Right atrium auricular region (tissue), 2 donors: ENCODE results near the gene NSFL1C. TPM values are rescaled to one million over a fixed set of nuclear protein-coding genes. Genes with fewer than 3 reads are reported as not detected.

ENCODE experiments used
- DNase-seq: peaks from one replicate; pipeline ENCODE4 v3.0.0-alpha.2; 2019; ENCODE audit warnings: low spot score
- H3K27ac ChIP-seq, 2 donors: fragments of 200-600 bp; sonication (generic); 1 replicate in 1 of 2; 2 replicates in 1 of 2; pipeline ENCODE4 v1.5.1; 2016 to 2019
- H3K27me3 ChIP-seq, 2 donors: fragments of 200-600 bp; sonication (generic); one replicate each; pipeline versions ENCODE4 v1.5.1 to v1.6.0; 2017 to 2019
- H3K36me3 ChIP-seq: fragments of 200-600 bp; sonication (generic); one replicate; pipeline ENCODE4 v1.5.1; 2016
- H3K4me1 ChIP-seq, 2 donors: fragments of 200-600 bp; sonication (generic); one replicate each; pipeline versions ENCODE4 v1.5.1 to v1.6.0; 2017 to 2019
- H3K4me3 ChIP-seq, 2 donors: fragments of 200-600 bp; sonication (generic); 1 replicate in 1 of 2; 2 replicates in 1 of 2; pipeline ENCODE4 v1.5.1; 2017 to 2019; ENCODE audit warnings: mild to moderate bottlenecking in 1 of 2, moderate library complexity in 1 of 2
- H3K9me3 ChIP-seq, 2 donors: fragments of 200-600 bp; sonication (generic); one replicate each; pipeline ENCODE4 v1.5.1; 2019
- CTCF ChIP-seq, 2 donors: fragments of 200-600 bp; sonication (generic); IDR thresholded peaks; one replicate each; pipeline ENCODE4 v1.5.1; 2019; ENCODE audit warnings: antibody characterized with exemption in 2 of 2
- total RNA-seq, 2 donors: library from RNA; depleted of rRNA; stranded (reverse); fragments of >200 nt; gene quantifications; one replicate each; pipeline ENCODE4 v1.1.0, GENCODE V29; 2016

NSFL1C gene
- total RNA-seq, 2 donors from 2014 or later: 28.5 to 34.3 TPM

DNA sequence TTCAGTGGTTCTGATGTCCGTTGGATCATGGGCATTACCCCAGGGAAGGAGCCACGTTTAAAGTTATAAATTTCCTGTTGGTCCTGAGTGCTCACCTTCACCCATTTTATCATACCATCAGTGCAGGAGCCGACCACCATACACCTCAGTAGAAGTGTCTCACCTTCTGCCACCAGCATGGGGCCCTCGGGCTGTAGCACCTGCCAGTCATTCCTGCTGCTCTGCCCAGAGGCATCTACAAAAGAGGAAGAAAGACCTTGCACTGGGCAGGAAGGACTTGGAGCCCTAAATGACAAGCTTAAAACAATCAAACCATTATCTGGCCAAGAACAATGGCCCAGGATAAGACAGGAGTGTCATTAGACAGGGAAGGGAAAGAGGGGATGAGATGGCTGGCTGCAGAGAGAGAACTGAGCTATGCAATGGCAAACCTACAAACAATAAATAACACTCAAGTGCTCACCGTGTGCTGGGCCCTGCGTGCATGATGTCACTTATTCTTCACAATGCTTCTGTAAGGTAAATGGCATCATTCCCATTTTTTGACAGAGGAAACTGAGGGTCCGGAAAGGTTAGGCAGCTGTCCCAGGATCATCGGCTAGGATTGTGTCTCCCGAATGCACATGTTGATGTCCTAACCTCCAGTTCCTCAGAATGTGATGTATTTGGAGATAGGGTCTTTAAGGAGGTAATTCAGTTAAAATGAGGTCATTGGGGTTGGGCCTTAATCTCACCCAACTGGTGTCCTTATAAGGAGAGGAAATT is 13.4 kb upstream of the NSFL1C start:
- Histone ChIP-seq H3K9me3 (no peaks in the 10 kb centered on the region), H3K4me3 (no peak overlapping the region), H3K4me1 (no peaks in the 10 kb centered on the region), H3K36me3 (no peaks in the 10 kb centered on the region), H3K27ac (no peak overlapping the region), H3K27me3 (no peaks in the 10 kb centered on the region)
- DNase-seq: no peak
- TF ChIP-seq CTCF (IDR thresholded peaks at IDR 0.05): no peak

DNA sequence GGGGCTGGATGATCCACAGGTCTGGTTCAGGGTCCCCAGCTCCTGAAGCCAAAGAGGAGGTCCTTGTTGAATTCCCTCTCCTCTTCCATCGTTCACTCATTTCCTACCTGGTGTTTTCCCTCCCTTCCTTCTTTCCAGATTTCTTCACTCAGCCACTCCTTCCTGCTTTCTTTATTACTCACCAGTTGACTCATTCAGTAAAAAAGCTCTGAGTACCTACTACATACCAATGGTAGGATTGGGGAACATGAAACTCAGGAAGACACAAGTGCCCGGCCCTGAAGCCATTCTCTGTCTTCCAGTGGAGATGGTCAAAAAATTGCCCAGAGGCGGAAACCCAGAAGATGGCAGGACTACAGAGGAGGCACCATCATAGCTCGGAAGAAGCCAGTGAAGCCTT is 11.9 kb upstream of the NSFL1C start:
- Histone ChIP-seq H3K27me3 (no peaks in the 10 kb centered on the region), H3K9me3 (no peaks in the 10 kb centered on the region), H3K4me3 (no peak overlapping the region), H3K27ac (no peak overlapping the region), H3K4me1 (no peaks in the 10 kb centered on the region), H3K36me3 (no peaks in the 10 kb centered on the region)
- no peak for DNase-seq
- TF ChIP-seq CTCF (IDR thresholded peaks at IDR 0.05): no peak

DNA sequence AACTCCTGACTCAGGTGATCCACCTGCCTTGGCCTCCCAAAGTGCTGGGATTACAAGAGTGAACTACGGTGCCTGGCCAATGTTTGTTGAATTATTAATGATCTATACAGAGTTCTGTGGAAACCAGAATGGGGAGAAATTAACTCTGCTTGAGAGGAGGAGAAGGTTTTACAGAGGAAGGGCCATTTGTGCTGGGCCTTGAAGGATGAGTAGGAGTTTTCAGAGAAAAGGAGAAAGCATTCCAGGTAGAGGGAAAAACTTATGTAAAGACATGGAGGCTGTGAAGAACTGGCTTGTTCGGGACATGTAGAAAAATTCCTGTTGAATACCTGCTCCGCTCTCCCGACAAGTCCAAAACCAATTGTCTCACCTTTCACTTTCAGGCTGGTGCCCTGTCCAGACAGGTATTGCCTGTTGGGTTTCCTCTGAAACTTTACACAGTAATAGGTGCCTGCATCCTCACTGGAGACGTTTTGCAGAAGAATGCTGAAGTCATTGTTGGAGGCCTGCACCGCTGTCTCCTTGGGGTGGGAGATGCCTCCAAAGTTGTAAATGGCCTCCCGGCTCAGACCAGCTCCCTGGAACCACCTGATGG is 11.3 kb upstream of the NSFL1C start:
- H3K36me3 ChIP-seq: no peaks in the 10 kb centered on the region
- no peaks in the 10 kb centered on the region for H3K9me3 ChIP-seq
- no peak for TF ChIP-seq CTCF (IDR thresholded peaks at IDR 0.05)

GRCh38 chr20:1474817-1475603 is 8.4 kb upstream of the NSFL1C start:
- no peak for DNase-seq
- Histone ChIP-seq H3K4me1 (peaks cover 0 to 6% of the 10 kb centered on the region in 2 donors), H3K27me3 (no peaks in the 10 kb centered on the region), H3K36me3 (no peaks in the 10 kb centered on the region), H3K27ac (no peak overlapping the region), H3K4me3 (no peak overlapping the region), H3K9me3 (no peaks in the 10 kb centered on the region)
- no peak for TF ChIP-seq CTCF (IDR thresholded peaks at IDR 0.05)

More for the DNA sequence above, 11.3 kb upstream of the NSFL1C start:
- Histone ChIP-seq H3K27ac (no peak overlapping the region), H3K27me3 (no peaks in the 10 kb centered on the region), H3K4me1 (no peaks in the 10 kb centered on the region), H3K4me3 (no peak overlapping the region)
- DNase-seq: no peak

- H3K27ac ChIP-seq: no peak overlapping the region
- no peak overlapping the region for H3K4me3 ChIP-seq
- no peaks in the 10 kb centered on the region for H3K27me3 ChIP-seq
- peaks cover 0 to 10% of the 10 kb centered on the region in 2 donors for H3K4me1 ChIP-seq
- DNase-seq: no peak
- H3K9me3 ChIP-seq: no peaks in the 10 kb centered on the region
- no peaks in the 10 kb centered on the region for H3K36me3 ChIP-seq
- TF ChIP-seq CTCF (IDR thresholded peaks at IDR 0.05): no peak
Observed at GRCh38 chr20:1474325-1474724, 7.7 kb upstream of the NSFL1C start.
